ENCODE results near the gene MX1. TPM values are rescaled to one million over a fixed set of nuclear protein-coding genes. Genes with fewer than 3 reads are reported as not detected.

MX1 gene
- total RNA-seq, 1 donor from 2014 or later, result 3.3 TPM

DNA sequence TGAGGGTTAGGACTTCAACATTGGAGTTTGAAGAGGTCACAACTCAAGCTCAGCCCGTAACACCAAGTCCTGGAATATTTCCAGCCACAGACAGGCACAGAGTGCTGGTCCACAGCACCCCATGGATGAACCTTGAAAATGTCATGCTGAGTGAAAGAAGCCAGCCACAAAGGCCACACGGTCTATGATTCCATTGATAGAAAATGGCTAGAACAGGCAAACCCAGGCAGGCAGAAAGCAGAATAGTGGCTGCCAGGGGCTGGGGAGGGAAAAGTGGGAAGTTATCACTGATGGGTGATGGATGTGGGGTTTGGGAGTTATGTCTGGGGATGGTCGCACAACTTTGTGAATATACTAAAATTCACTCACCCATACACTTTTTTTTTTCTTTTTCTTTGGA is 21.3 kb downstream of the MX1 start:
- Mint-ChIP-seq H3K4me1 (peaks cover 6% of the 10 kb centered on the region), H3K27ac (ENCODE audit: unreplicated experiment) (peak overlapping the region; percentile 27), H3K27me3 (ENCODE audit: low read depth) (no peaks in the 10 kb centered on the region), H3K4me3 (no peak overlapping the region), H3K9me3 (no peaks in the 10 kb centered on the region), H3K36me3 (ENCODE audit: low read depth) (no peaks in the 10 kb centered on the region)
- DNase-seq (ENCODE audit: low read depth, low spot score), result no peak
- TF ChIP-seq, protein P1, sequence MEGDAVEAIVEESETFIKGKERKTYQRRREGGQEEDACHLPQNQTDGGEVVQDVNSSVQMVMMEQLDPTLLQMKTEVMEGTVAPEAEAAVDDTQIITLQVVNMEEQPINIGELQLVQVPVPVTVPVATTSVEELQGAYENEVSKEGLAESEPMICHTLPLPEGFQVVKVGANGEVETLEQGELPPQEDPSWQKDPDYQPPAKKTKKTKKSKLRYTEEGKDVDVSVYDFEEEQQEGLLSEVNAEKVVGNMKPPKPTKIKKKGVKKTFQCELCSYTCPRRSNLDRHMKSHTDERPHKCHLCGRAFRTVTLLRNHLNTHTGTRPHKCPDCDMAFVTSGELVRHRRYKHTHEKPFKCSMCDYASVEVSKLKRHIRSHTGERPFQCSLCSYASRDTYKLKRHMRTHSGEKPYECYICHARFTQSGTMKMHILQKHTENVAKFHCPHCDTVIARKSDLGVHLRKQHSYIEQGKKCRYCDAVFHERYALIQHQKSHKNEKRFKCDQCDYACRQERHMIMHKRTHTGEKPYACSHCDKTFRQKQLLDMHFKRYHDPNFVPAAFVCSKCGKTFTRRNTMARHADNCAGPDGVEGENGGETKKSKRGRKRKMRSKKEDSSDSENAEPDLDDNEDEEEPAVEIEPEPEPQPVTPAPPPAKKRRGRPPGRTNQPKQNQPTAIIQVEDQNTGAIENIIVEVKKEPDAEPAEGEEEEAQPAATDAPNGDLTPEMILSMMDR (conservative IDR thresholded peaks at IDR 0.05), result no peak

- H3K27ac Mint-ChIP-seq (ENCODE audit: unreplicated experiment), result no peak overlapping the region
- H3K4me1 Mint-ChIP-seq, result peaks cover 6% of the 10 kb centered on the region
Measured at GRCh38 chr21:41449613-41450012, 23.6 kb downstream of the MX1 start.

DNA sequence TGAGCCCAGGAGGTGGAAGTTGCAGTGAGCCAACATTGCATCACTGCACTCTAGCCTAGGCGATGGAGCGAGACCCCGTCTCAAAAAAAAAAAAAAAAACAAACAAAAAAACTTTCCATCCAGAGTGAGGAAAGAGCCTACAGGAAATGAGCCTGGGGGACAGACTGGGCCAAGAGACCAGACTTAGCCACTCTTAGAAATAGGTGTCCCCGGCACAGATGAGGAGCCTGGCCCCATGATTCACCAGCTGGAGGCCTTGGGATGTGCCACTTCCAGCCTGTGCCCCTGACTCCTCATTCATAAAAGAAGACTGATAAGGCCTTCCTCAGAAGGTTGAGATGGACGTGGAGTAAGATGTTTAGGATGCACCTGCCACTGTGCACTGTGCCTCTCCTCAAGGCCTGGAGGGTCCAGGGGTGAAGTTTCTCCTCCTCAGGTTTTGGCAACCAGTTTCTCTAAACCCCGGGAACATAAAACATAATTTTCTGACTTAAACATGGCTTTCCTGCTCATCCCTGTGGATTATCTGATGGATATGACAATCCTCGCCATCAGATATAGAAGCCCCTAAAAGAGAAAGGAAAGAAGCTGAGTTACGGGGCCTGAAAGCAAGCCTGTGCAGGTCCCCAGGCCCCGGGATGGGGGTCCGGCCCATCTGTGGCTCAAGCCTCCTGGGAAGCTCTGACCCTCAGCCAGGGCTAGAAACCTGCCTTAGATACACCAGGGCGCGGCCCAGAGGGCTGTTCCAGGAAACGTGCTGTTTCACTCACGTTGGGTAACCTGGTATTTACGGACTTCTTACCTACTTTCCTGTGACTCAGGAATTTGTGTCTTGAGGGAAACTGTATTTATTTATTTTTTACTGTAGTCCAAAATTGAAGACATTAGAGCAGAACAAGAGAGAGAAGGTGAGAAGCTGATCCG is 26.0 kb downstream of the MX1 start:
- no peaks in the 10 kb centered on the region for H3K36me3 Mint-ChIP-seq (ENCODE audit: low read depth)
- H3K27me3 Mint-ChIP-seq (ENCODE audit: low read depth), result no peaks in the 10 kb centered on the region
- H3K4me1 Mint-ChIP-seq, result no peaks in the 10 kb centered on the region
- TF ChIP-seq, protein P1 (conservative IDR thresholded peaks at IDR 0.05), result no peak
- no peak overlapping the region for H3K27ac Mint-ChIP-seq (ENCODE audit: unreplicated experiment)
- H3K9me3 Mint-ChIP-seq, result no peaks in the 10 kb centered on the region
- H3K4me3 Mint-ChIP-seq, result no peak overlapping the region
- no peak for DNase-seq (ENCODE audit: low read depth, low spot score)

More at GRCh38 chr21:41449613-41450012, 23.6 kb downstream of the MX1 start:
- H3K9me3 Mint-ChIP-seq, result no peaks in the 10 kb centered on the region
- H3K27me3 Mint-ChIP-seq (ENCODE audit: low read depth), result no peaks in the 10 kb centered on the region
- H3K36me3 Mint-ChIP-seq (ENCODE audit: low read depth), result no peaks in the 10 kb centered on the region
- DNase-seq (ENCODE audit: low read depth, low spot score), result no peak
- no peak overlapping the region for H3K4me3 Mint-ChIP-seq
- TF ChIP-seq, protein P1 (conservative IDR thresholded peaks at IDR 0.05), result no peak

- no peaks in the 10 kb centered on the region for H3K9me3 Mint-ChIP-seq
- TF ChIP-seq, protein P1 (conservative IDR thresholded peaks at IDR 0.05), result no peak
- no peaks in the 10 kb centered on the region for H3K4me1 Mint-ChIP-seq
- no peaks in the 10 kb centered on the region for H3K27me3 Mint-ChIP-seq (ENCODE audit: low read depth)
- no peak overlapping the region for H3K4me3 Mint-ChIP-seq
- no peak for DNase-seq (ENCODE audit: low read depth, low spot score)
- no peak overlapping the region for H3K27ac Mint-ChIP-seq (ENCODE audit: unreplicated experiment)
- no peaks in the 10 kb centered on the region for H3K36me3 Mint-ChIP-seq (ENCODE audit: low read depth)
Measured at GRCh38 chr21:41453198-41453597, 27.2 kb downstream of the MX1 start.

- Mint-ChIP-seq H3K4me1 (no peaks in the 10 kb centered on the region), H3K9me3 (no peaks in the 10 kb centered on the region), H3K27ac (ENCODE audit: unreplicated experiment) (no peak overlapping the region), H3K4me3 (no peak overlapping the region), H3K36me3 (ENCODE audit: low read depth) (no peaks in the 10 kb centered on the region), H3K27me3 (ENCODE audit: low read depth) (no peaks in the 10 kb centered on the region)
- TF ChIP-seq, protein P1 (conservative IDR thresholded peaks at IDR 0.05), result no peak
- no peak for DNase-seq (ENCODE audit: low read depth, low spot score)
Measured at GRCh38 chr21:41453761-41454160, 27.7 kb downstream of the MX1 start.
